Measurements from ENCODE around the gene TMC2. TPM values are rescaled to one million over a fixed set of nuclear protein-coding genes. Genes with fewer than 3 reads are reported as not detected.

The TMC2 gene
- total RNA-seq, 4 donors from 2014 or later = 0.15 to 0.35 TPM; not detected in 2

DNA sequence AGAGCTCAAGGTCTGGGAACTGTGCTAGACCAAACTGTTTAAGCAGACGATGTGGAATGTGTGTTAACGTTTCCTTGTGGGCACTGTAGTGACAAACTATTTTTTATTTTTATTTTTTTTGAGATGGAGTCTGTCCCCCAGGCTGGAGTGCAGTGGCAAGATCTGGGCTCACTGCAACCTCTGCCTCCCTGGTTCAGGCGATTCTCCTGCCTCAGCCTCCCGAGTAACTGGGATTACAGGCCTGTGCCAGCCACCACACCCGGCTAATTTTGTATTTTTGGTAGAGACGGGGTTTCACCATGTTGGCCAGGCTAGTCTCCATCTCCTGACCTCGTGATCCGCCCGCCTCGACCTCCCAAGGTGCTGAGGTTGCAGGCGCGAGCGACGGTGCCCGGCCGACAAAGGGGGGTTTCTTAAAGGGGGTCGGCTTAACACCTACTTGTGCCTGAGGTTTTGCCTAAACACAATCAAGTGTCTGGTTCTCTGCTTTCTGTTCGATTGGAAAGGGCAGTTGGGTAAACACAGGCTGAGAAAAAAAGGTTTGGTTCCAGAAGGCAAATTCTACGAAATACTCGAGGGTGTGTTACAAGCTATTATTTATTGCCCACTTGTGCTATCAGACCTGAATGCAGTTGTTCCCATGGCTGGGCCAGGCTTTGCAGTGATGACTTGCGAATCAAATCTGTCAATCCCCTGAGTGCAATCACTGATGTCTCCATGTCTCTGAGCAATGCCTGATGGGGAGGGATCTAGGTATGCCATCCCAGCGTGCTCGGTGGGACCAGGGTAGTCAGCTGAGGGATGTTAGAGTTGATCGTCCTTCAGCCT, 117.4 kb downstream of the TMC2 start:
- WGBS, 2 donors (ENCODE audit: low coverage in 1 of 2) = 47 to 52% methylated on average over 4 to 6 of the region's 24 CpGs
- no peak for ATAC-seq
- Histone ChIP-seq H3K9me3 (no peaks in the 10 kb centered on the region), H3K36me3 (peaks cover 0 to 53% of the 10 kb centered on the region in 2 donors), H3K4me1 (peaks cover 0 to 35% (median 18%) of the 10 kb centered on the region in 3 donors), H3K27me3 (no peaks in the 10 kb centered on the region), H3K4me3 (peak overlapping the region; percentile 83 to 96), H3K27ac (peak overlapping the region in 3 of 4 donors; percentile 86 to 95 (median 87))
- TF ChIP-seq POLR2A (IDR thresholded peaks at IDR 0.05) = no peak
- no peak for TF ChIP-seq POLR2AphosphoS5 (IDR thresholded peaks at IDR 0.05)
- no peak for TF ChIP-seq CTCF (IDR thresholded peaks at IDR 0.05)

- WGBS, 2 donors (ENCODE audit: low coverage in 1 of 2) = 87% methylated on average over 6 of the region's 9 CpGs; no CpG with 5 or more reads in 1 of the 2 donors
- Histone ChIP-seq H3K4me1 (peaks cover 0 to 35% (median 18%) of the 10 kb centered on the region in 3 donors), H3K9me3 (no peaks in the 10 kb centered on the region), H3K27ac (no peak overlapping the region), H3K27me3 (no peaks in the 10 kb centered on the region), H3K4me3 (no peak overlapping the region), H3K36me3 (peaks cover 0 to 59% of the 10 kb centered on the region in 2 donors)
- no peak for TF ChIP-seq POLR2AphosphoS5 (IDR thresholded peaks at IDR 0.05)
- TF ChIP-seq EP300 (IDR thresholded peaks at IDR 0.05) = no peak
- no peak for TF ChIP-seq POLR2A (IDR thresholded peaks at IDR 0.05)
- TF ChIP-seq CTCF (IDR thresholded peaks at IDR 0.05) = no peak
- no peak for ATAC-seq
Measured at GRCh38 chr20:2654384-2654822, 118.0 kb downstream of the TMC2 start.

- no peak overlapping the region for H3K4me3 ChIP-seq
- H3K36me3 ChIP-seq = peaks cover 0 to 63% of the 10 kb centered on the region in 2 donors
- no peaks in the 10 kb centered on the region for H3K9me3 ChIP-seq
- TF ChIP-seq POLR2A (IDR thresholded peaks at IDR 0.05) (no peak), EP300 (IDR thresholded peaks at IDR 0.05) (no peak), CTCF (IDR thresholded peaks at IDR 0.05) (no peak), POLR2AphosphoS5 (IDR thresholded peaks at IDR 0.05) (no peak)
- no peak for ATAC-seq
- 88% methylated on average over 3 of the region's 3 CpGs; no CpG with 5 or more reads in 1 of the 2 donors for WGBS, 2 donors (ENCODE audit: low coverage in 1 of 2)
- H3K4me1 ChIP-seq = peaks cover 0 to 35% (median 18%) of the 10 kb centered on the region in 3 donors
- H3K27me3 ChIP-seq = no peaks in the 10 kb centered on the region
- no peak overlapping the region for H3K27ac ChIP-seq
Measured at GRCh38 chr20:2654831-2655230, 118.5 kb downstream of the TMC2 start.

DNA sequence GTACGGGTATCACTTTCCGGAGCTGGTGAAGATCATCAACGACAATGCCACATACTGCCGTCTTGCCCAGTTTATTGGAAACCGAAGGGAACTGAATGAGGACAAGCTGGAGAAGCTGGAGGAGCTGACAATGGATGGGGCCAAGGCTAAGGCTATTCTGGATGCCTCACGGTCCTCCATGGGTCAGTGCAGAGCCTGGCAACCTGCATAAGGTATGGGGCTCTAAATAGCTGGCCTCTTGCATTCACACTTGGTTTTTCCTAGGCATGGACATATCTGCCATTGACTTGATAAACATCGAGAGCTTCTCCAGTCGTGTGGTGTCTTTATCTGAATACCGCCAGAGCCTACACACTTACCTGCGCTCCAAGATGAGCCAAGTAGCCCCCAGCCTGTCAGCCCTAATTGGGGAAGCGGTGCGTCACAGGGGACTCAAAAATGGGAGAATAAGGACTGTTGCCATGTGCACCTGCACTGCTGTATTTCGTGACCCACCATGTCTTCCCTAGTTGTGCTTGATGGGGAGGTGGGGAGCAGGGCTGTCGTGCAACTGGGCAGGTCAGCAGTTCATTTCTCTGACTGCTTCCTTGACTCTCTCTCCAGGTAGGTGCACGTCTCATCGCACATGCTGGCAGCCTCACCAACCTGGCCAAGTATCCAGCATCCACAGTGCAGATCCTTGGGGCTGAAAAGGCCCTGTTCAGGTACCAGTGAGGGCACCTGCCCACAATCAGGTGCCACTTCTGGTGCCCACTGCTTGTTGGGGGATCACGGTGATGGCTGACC, 119.2 kb downstream of the TMC2 start:
- Histone ChIP-seq H3K4me1 (peaks cover 0 to 34% (median 18%) of the 10 kb centered on the region in 3 donors), H3K36me3 (peaks cover 0 to 70% of the 10 kb centered on the region in 2 donors), H3K9me3 (no peaks in the 10 kb centered on the region), H3K27me3 (no peaks in the 10 kb centered on the region), H3K4me3 (no peak overlapping the region), H3K27ac (no peak overlapping the region)
- ATAC-seq = no peak
- no peak for TF ChIP-seq EP300 (IDR thresholded peaks at IDR 0.05)
- TF ChIP-seq POLR2A (IDR thresholded peaks at IDR 0.05) = no peak
- TF ChIP-seq POLR2AphosphoS5 (IDR thresholded peaks at IDR 0.05) = no peak
- TF ChIP-seq CTCF (IDR thresholded peaks at IDR 0.05) = no peak
- 85 to 87% methylated on average over 6 to 10 of the region's 17 CpGs for WGBS, 2 donors (ENCODE audit: low coverage in 1 of 2)
